ENCODE data around the gene PNMT. TPM values are rescaled to one million over a fixed set of nuclear protein-coding genes. Genes with fewer than 3 reads are reported as not detected.
"Not testable (repeated sequence)": the region's sequence is repeated elsewhere in the genome, so short reads cannot be mapped to it uniquely, and the experiment has no call there.

PNMT gene
- total RNA-seq, 1 donor from 2014 or later, result 3.3 TPM

DNA sequence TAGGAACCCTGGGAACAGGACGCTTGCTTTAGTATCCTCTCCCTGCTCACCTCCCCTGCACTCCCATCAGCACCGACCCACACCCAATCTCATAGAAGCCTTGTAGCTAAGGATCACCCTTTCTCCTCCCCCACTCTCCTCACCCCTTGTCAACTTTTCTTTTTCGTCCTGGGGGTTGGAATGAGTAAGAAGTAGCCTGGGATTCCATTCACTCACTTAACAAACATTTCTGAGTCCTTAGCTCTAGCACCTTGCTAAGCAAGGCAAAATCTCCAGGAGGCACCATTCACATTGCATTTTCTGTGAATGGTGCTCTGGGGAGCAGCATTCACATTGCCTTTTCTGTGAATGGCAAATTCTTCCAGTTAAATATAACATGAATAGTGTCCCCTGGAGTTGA, 20.7 kb downstream of the PNMT start:
- Mint-ChIP-seq H3K9me3 (peaks cover 4% of the 10 kb centered on the region), H3K27ac (peak overlapping the region; percentile 97), H3K4me1 (ENCODE audit: unreplicated experiment) (peaks cover 16% of the 10 kb centered on the region), H3K27me3 (no peaks in the 10 kb centered on the region), H3K36me3 (peaks cover 7% of the 10 kb centered on the region), H3K4me3 (peak overlapping the region; percentile 99)
- TF ChIP-seq, protein P1, sequence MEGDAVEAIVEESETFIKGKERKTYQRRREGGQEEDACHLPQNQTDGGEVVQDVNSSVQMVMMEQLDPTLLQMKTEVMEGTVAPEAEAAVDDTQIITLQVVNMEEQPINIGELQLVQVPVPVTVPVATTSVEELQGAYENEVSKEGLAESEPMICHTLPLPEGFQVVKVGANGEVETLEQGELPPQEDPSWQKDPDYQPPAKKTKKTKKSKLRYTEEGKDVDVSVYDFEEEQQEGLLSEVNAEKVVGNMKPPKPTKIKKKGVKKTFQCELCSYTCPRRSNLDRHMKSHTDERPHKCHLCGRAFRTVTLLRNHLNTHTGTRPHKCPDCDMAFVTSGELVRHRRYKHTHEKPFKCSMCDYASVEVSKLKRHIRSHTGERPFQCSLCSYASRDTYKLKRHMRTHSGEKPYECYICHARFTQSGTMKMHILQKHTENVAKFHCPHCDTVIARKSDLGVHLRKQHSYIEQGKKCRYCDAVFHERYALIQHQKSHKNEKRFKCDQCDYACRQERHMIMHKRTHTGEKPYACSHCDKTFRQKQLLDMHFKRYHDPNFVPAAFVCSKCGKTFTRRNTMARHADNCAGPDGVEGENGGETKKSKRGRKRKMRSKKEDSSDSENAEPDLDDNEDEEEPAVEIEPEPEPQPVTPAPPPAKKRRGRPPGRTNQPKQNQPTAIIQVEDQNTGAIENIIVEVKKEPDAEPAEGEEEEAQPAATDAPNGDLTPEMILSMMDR (conservative IDR thresholded peaks at IDR 0.05), result no peak
- DNase-seq (ENCODE audit: extremely low spot score, unreplicated experiment), result no peak

DNA sequence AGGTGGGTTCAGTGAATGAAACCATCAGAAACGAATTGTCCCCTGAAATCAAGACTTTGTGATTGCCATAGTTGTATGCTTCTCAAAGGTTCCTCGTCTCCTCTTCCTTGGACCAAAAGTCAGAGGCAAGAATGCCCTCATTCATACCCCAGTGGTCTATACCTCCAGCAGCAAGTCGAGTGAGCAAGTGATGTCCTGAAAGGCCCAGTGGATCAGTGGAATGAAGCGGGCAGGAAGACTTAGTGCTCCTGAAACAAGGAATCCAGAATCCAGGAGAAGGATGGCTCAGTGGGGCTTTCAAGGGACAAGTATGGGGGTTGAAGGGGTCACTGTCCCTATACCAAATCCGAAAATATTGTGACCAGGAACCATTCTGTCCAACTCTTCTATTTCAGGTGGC, 26.3 kb downstream of the PNMT start:
- peak overlapping the region; percentile 31 for H3K27ac Mint-ChIP-seq
- H3K4me1 Mint-ChIP-seq (ENCODE audit: unreplicated experiment), result peaks cover 20% of the 10 kb centered on the region
- no peak for DNase-seq (ENCODE audit: extremely low spot score, unreplicated experiment)
- H3K4me3 Mint-ChIP-seq, result peak overlapping the region; percentile 37
- H3K27me3 Mint-ChIP-seq, result no peaks in the 10 kb centered on the region
- TF ChIP-seq, protein P1 (conservative IDR thresholded peaks at IDR 0.05), result no peak
- no peaks in the 10 kb centered on the region for H3K9me3 Mint-ChIP-seq
- peaks cover under 1% of the 10 kb centered on the region for H3K36me3 Mint-ChIP-seq

DNA sequence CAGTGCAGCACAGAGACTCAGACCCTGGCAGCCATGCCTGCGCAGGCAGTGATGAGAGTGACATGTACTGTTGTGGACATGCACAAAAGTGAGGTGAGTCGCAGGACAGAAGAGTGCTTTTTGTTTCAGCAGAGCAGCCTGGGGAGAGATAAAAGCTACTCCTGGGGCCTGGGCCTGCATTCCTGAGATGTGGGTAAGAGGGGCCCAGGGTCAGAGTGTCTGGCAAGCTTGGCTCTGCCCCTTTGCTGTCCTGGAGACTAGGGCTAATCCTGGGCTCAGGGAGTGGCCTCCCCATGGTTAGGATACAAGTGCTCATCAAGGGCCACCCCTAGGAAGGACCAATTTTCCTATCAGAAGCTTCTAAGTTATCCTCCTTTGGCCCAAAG, 26.8 kb downstream of the PNMT start:
- Mint-ChIP-seq H3K27ac (no peak overlapping the region), H3K4me3 (peak overlapping the region; percentile 43), H3K27me3 (no peaks in the 10 kb centered on the region), H3K36me3 (peaks cover 3% of the 10 kb centered on the region), H3K4me1 (ENCODE audit: unreplicated experiment) (peaks cover 23% of the 10 kb centered on the region), H3K9me3 (no peaks in the 10 kb centered on the region)
- TF ChIP-seq, protein P1 (conservative IDR thresholded peaks at IDR 0.05), result no peak
- no peak for DNase-seq (ENCODE audit: extremely low spot score, unreplicated experiment)

DNA sequence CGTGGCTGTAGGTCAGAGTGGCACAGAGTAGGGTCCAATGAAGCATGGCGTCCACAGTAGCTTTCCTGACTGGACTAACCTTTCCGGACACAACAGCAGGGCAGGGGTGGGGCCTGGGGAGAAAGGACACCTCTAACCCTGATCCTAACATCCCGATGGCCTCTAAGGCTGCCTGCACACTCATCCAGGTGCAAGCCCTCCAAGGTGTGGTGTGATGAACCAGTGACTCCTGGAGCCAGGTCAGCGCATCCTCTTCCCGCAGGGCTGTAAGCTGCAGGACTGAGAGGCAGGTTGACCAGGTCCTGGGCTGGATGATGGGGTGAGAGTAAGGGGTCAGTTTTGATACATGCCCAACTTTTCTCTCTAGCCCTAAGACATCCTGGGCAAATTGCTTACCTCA, 28.5 kb downstream of the PNMT start:
- Mint-ChIP-seq H3K27me3 (no peaks in the 10 kb centered on the region), H3K4me3 (no peak overlapping the region), H3K4me1 (ENCODE audit: unreplicated experiment) (peaks cover 32% of the 10 kb centered on the region), H3K9me3 (no peaks in the 10 kb centered on the region), H3K36me3 (peaks cover 6% of the 10 kb centered on the region), H3K27ac (no peak overlapping the region)
- TF ChIP-seq, protein P1 (conservative IDR thresholded peaks at IDR 0.05), result no peak
- no peak for DNase-seq (ENCODE audit: extremely low spot score, unreplicated experiment)

DNA sequence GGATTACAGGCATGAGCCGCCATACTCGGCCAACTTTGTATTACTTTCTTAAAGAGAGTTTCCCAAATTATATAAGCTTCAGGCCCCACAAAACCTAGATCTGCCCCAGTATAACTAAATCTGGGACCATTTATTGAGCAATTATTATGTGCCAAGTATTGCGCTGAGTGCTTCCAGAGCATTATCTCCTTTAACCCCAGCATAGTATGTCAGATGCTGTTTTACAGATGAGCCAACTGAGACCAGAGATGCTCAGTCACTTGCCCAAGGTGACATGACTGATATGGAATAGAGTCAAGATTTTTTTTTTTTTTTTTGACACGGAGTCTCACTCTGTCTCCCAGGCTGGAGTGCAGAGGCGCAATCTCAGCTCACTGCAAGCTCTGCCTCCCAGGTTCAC, 29.7 kb downstream of the PNMT start:
- Mint-ChIP-seq H3K4me3 (peak overlapping the region; percentile 53), H3K27me3 (no peaks in the 10 kb centered on the region), H3K9me3 (no peaks in the 10 kb centered on the region), H3K4me1 (ENCODE audit: unreplicated experiment) (peaks cover 40% of the 10 kb centered on the region), H3K27ac (no peak overlapping the region), H3K36me3 (peaks cover 6% of the 10 kb centered on the region)
- no peak for DNase-seq (ENCODE audit: extremely low spot score, unreplicated experiment)
- TF ChIP-seq, protein P1 (conservative IDR thresholded peaks at IDR 0.05), result no peak

DNA sequence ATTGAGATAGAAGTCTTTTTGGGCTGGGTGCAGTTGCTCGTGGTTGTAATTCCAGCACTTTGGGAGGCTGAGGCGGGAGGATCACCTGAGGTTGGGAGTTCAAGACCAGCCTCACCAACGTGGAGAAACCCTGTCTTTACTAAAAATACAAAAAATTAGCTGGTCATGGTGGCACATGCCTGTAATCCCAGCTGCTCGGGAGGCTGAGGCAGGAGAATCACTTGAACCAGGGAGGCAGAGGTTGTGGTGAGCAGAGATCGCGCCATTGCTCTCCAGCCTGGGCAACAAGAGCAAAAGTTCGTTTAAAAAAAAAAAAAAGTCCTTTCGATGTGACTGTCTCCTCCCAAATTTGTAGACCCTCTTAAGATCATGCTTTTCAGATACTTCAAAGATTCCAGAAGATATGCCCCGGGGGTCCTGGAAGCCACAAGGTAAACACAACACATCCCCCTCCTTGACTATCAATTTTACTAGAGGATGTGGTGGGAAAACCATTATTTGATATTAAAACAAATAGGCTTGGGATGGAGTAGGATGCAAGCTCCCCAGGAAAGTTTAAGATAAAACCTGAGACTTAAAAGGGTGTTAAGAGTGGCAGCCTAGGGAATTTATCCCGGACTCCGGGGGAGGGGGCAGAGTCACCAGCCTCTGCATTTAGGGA, 31.0 kb downstream of the PNMT start:
- H3K36me3 Mint-ChIP-seq; H3K9me3 Mint-ChIP-seq; H3K27me3 Mint-ChIP-seq; DNase-seq (ENCODE audit: extremely low spot score, unreplicated experiment): not testable (repeated sequence)
- Mint-ChIP-seq H3K27ac (peak overlapping the region; percentile 97), H3K4me1 (ENCODE audit: unreplicated experiment) (peaks cover 47% of the 10 kb centered on the region), H3K4me3 (peak overlapping the region; percentile 99)
